ENCODE results near the gene PIEZO1.

DNA sequence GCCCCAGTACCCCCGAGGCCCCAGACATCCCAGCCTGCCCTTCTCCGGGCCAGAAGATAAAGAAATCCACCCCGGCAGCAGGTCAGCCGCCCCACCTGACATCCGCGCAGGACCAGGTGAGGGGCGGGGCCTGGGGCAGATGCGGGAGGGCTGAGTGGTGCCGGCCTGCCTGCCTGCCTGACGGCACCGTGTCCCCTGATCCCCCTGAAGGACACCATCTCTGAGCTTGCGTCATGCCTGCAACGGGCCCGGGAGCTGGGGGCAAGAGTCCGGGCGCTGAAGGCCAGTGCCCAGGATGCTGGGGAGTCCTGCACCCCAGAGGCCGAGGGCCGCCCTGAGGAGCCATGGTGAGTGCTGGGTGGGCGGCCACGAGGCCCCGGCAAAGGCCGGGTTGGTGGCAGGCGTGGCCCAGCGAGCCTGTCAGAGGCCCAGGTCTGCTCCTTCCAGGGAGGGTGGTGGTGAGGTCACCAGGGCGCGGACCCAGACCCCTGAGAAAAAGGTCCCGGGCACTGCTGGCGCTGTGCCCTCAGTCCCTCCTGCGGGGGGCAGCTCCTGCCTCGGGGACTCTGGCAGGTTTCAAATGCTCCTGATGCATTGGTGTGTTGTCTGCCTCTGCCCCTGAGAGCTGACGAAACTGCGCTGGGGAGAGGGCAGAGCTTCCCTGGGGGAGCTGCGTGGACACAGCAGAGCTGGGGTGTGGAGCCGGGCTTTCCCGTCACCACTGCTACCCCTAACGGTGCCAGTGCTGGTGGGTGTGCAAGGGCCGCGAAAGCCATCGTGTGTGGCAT lies 19.7 kb upstream of the PIEZO1 start:
- TF ChIP-seq, protein P1, sequence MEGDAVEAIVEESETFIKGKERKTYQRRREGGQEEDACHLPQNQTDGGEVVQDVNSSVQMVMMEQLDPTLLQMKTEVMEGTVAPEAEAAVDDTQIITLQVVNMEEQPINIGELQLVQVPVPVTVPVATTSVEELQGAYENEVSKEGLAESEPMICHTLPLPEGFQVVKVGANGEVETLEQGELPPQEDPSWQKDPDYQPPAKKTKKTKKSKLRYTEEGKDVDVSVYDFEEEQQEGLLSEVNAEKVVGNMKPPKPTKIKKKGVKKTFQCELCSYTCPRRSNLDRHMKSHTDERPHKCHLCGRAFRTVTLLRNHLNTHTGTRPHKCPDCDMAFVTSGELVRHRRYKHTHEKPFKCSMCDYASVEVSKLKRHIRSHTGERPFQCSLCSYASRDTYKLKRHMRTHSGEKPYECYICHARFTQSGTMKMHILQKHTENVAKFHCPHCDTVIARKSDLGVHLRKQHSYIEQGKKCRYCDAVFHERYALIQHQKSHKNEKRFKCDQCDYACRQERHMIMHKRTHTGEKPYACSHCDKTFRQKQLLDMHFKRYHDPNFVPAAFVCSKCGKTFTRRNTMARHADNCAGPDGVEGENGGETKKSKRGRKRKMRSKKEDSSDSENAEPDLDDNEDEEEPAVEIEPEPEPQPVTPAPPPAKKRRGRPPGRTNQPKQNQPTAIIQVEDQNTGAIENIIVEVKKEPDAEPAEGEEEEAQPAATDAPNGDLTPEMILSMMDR (IDR thresholded peaks at IDR 0.05): no peak
- no peak for TF ChIP-seq POLR2A (IDR thresholded peaks at IDR 0.05)

Measured in right lobe of liver (tissue), 4 donors.